IMR-90 (cell line): ENCODE data around the gene MGAT3.

Experiments
- CTCF ChIP-seq: conservative IDR thresholded peaks from 2 replicates; pipeline ENCODE4 v1.5.1; 2012; ENCODE audit warnings: mild to moderate bottlenecking, low read depth, low read length, improper control_type of control experiment
- FOS ChIP-seq: fragments of 150-350 bp; IDR thresholded peaks from 2 replicates; pipeline ENCODE4 v1.6.1; 2016; ENCODE audit warnings: low read depth, low read length

GRCh38 chr22:39427751-39428596, 28.8 kb upstream of the MGAT3 start:
- TF ChIP-seq CTCF, result no peak
- no peak for TF ChIP-seq FOS
